A549 treated with CpdA at 1 μM for 4 hours (cell line): ENCODE measurements around the gene KLRC4. TPM values are rescaled to one million over a fixed set of nuclear protein-coding genes. Genes with fewer than 3 reads are reported as not detected.

ENCODE experiments used
- total RNA-seq: library from RNA; stranded (reverse); fragments of 200-300 nt; extraction: Qiagen RNA extraction; gene quantifications from 5 replicates; pipeline ENCODE4 v1.2.3, GENCODE V29; 2022; ENCODE audit warnings: low read depth

Gene KLRC4, protein sequence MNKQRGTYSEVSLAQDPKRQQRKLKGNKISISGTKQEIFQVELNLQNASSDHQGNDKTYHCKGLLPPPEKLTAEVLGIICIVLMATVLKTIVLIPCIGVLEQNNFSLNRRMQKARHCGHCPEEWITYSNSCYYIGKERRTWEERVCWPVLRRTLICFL
- not detected in 5 replicates for total RNA-seq

DNA sequence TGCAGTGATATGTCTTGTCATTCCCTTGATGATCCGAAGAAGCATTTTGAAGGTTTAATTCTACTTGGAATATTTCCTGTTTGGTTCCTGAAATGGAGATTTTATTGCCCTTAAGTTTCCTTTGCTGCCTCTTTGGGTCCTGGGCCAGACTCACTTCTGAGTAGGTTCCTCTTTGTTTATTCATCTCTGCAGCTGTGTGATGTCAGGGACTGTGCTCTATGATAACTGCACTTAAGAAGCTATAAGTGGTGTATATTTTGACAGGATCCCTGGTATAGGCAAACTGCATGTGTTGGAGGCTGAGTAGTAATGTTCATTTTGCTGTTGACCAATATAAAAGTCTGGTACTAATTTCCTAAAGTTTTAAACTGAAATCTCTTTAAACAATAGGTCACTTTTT, at the start of gene KLRC4:
TSS of gene KLRC4 (minus strand) at position 366 of the 400 bp plus-strand sequence. CDS start at position 184, 182 bp downstream.

DNA sequence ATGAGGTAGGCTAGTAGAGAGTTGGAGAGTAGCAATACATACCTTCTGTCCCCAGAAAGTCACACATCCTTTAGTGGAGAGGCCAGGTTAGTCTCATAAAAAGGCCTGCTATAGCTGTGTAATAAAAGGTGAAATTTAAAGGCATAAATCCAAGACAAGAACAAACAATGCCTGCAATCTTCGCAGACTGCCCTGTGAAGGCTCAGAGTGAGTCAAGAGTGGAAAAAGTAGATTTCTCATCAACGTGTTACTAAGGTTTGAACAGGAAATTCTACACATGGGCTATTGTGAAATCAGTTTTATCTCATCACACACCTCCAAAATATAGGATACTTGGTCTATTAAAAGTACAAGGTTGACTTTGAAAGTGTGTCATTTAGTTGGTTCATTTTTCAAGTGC, 43.6 kb upstream of the KLRC4 start, which contains the start of gene KLRC1:
TSS of gene KLRC1 (minus strand) at position 222 of the 400 bp plus-strand sequence. CDS start 2,221 bp downstream, outside the sequence.

DNA sequence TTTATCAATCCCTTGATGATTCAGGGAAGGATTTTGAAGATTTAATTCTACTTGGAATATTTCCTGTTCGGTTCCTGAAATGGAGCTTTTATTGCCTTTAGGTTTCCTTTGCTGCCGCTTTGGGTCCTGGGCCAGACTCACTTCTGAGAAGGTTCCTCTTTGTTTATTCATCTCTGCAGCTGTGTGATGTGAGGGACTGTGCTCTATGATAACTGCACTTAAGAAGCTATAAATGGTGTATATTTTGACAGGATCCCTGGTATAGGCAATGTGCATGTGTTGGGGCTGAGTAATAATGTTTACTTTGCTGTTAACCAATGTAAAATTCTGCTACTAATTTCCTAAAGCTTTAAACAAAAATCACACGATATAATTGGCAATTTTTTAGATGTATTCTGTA, 26.3 kb upstream of the KLRC4 start, which contains the start of gene KLRC2:
TSS of gene KLRC2 (minus strand) at position 195 of the 400 bp plus-strand sequence. CDS start at position 171, 24 bp downstream.

DNA sequence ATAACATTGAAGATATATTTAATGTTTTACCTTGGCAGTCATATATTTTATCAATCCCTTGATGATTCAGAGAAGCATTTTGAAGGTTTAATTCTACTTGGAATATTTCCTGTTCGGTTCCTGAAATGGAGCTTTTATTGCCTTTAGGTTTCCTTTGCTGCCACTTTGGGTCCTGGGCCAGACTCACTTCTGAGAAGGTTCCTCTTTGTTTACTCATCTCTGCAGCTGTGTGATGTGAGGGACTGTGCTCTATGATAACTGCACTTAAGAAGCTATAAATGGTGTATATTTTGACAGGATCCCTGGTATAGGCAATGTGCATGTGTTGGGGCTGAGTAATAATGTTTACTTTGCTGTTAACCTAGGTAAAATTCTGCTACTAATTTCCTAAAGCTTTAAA, 10.8 kb upstream of the KLRC4 start, which contains the start of gene KLRC3:
TSS of gene KLRC3 (minus strand) at position 262 of the 400 bp plus-strand sequence. CDS start at position 217, 45 bp downstream.

DNA sequence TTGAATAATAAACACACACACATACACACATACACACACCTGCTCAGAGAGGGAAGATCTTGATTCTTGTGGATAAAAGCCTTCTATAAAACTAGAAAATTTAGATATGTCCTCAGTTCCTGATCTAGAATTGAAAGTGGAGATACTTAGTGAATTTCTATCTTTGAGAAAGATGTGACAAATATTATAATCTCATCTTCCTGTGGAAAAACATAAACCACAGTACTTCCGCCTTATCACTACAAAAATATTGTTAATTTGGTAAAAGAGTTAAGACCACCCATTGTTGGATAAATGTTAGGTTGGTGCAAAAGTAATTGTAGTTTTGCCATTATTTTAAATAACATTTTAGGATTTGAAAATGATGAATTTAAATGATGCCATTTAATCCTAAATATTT, 19.7 kb downstream of the KLRC4 start, which contains the start of gene KLRK1:
TSS of gene KLRK1 (minus strand) at position 138 of the 400 bp plus-strand sequence. CDS start 1,231 bp downstream, outside the sequence.

Other genes with a start within 250 kb of the KLRC4 start
- gene OLR1, start 237.6 kb downstream of the KLRC4 start, total RNA-seq = 0.75 to 2.6 TPM (median 1.3 TPM) in 5 replicates
- 0.05 to 0.47 TPM (median 0.23 TPM) in 4 of 5 replicates, not detected in the other for gene TMEM52B, start 230.7 kb downstream of the KLRC4 start, total RNA-seq
- 33.3 to 46.8 TPM (median 43.1 TPM) in 5 replicates for gene GABARAPL1, start 196.9 kb downstream of the KLRC4 start, total RNA-seq
- not detected in 5 replicates for gene KLRD1, start 101.9 kb downstream of the KLRC4 start, total RNA-seq
- gene KLRK1, start 19.7 kb downstream of the KLRC4 start, total RNA-seq = not detected in 5 replicates
- gene KLRC3, start 10.8 kb upstream of the KLRC4 start, total RNA-seq = 0.29 to 0.32 TPM in 2 of 5 replicates, not detected in the others
- 1.0 to 2.2 TPM (median 1.4 TPM) in 5 replicates for gene KLRC2, start 26.3 kb upstream of the KLRC4 start, total RNA-seq
- gene KLRC1, start 43.6 kb upstream of the KLRC4 start, total RNA-seq = 0.06 TPM in 1 of 5 replicates, not detected in the others
- 0.45 to 1.2 TPM (median 0.67 TPM) in 5 replicates for gene EIF2S3B, start 96.1 kb upstream of the KLRC4 start, total RNA-seq
- 46.2 to 69.7 TPM (median 56.1 TPM) in 5 replicates for gene MAGOHB, start 203.9 kb upstream of the KLRC4 start, total RNA-seq